K562 (cell line): ENCODE measurements around the gene RBKS. TPM values are rescaled to one million over a fixed set of nuclear protein-coding genes. Genes with fewer than 3 reads are reported as not detected.

Experiments used
- ATAC-seq: fragments of 200-7000 bp; cut with Tn5 transposase; 3 replicates; pipeline ENCODE4 v1.9.1; 2020; ENCODE audit warnings: moderate library complexity
- BruUV-seq: library from RNA; stranded (reverse); fragments of 400-500 nt; replicated peaks from 2 replicates; lab custom pipeline; 2021; lab: Mats Ljungman, UMichigan
- CTCF ChIA-PET: fragments of 300-600 bp; formaldehyde crosslinking; extraction: SDS; loops from one replicate; lab custom pipeline; 2021; ENCODE audit warnings: low intra/inter-chr PET ratio; lab: Yijun Ruan, JAX
- POLR2A ChIA-PET: fragments of 300-600, 350-650 bp; sonication (Branson Sonifier 250); formaldehyde crosslinking; extraction: SDS; loops from one replicate; lab custom pipeline; 2021; ENCODE audit warnings: antibody characterized with exemption, inconsistent platforms; lab: Yijun Ruan, JAX
- DNase-seq, 4 experiments: peaks; one replicate each; pipeline versions ENCODE4 v3.0.0 to v3.0.0-alpha.2; 2011 to 2018; ENCODE audit warnings: low spot score in 3 of 4, mixed read lengths in 3 of 4; ENCODE audit errors: extremely low read depth in 1 of 4
- FAIRE-seq: peaks from 2 replicates; lab custom pipeline; 2011; peaks lifted over from hg19 to GRCh38; lab: Jason Lieb, UNC
- H2AFZ ChIP-seq: 2 replicates; pipeline ENCODE4 v1.6.0; 2011; ENCODE audit warnings: low read depth, low read length, control low read depth, inconsistent platforms
- H3K27ac ChIP-seq: fragments of 200-600 bp; 3 replicates; pipeline ENCODE4 v1.8.0; 2011; ENCODE audit warnings: low read depth, mild to moderate bottlenecking, control low read depth, inconsistent platforms, low read length, moderate library complexity, mixed read lengths; ENCODE audit errors: extremely low read depth
- H3K27me3 ChIP-seq, 2 experiments: fragments of 300-600 bp in 1 of 2; 2 replicates in 1 of 2; 3 replicates in 1 of 2; pipeline versions ENCODE4 v1.6.0 to v1.8.0; 2011; ENCODE audit warnings: inconsistent platforms in 2 of 2, low read length in 2 of 2, mild to moderate bottlenecking in 1 of 2, mixed read lengths in 1 of 2, moderate library complexity in 1 of 2; ENCODE audit not compliant: control insufficient read depth in 2 of 2, insufficient read depth in 2 of 2
- H3K36me3 ChIP-seq: fragments of 300-600 bp; 3 replicates; pipeline ENCODE4 v1.8.0; 2011; ENCODE audit warnings: mild to moderate bottlenecking, low read length, inconsistent platforms; ENCODE audit not compliant: control insufficient read depth, insufficient read depth
- H3K4me1 ChIP-seq, 2 experiments: fragments of 200-600 bp in 1 of 2; replicated peaks in 1 of 2; 2 replicates in 1 of 2; 3 replicates in 1 of 2; pipeline versions ENCODE4 v1.5.1 to v1.8.0; 2011; ENCODE audit warnings: inconsistent platforms in 2 of 2, low read length in 2 of 2, mild to moderate bottlenecking in 1 of 2, mixed read lengths in 1 of 2, moderate library complexity in 1 of 2; ENCODE audit not compliant: control insufficient read depth in 2 of 2, insufficient read depth in 2 of 2
- H3K4me2 ChIP-seq: 2 replicates; pipeline ENCODE4 v1.6.1; 2011; ENCODE audit warnings: low read length, control low read depth, inconsistent platforms, mixed read lengths; ENCODE audit not compliant: insufficient read depth
- H3K4me3 ChIP-seq: fragments of 200-600 bp; sonication (generic), shearing (Covaris generic); 2 replicates; pipeline ENCODE4 v1.5.1; 2016; ENCODE audit warnings: control low read depth, inconsistent platforms
- H3K79me2 ChIP-seq: fragments of 200-600 bp; 3 replicates; pipeline ENCODE4 v1.8.0; 2011; ENCODE audit warnings: low read length, inconsistent platforms; ENCODE audit not compliant: control insufficient read depth, insufficient read depth
- H3K9ac ChIP-seq, 2 experiments: 2 replicates each; pipeline versions ENCODE4 v1.6.0 to v1.6.1; 2011; ENCODE audit warnings: low read depth in 2 of 2, low read length in 2 of 2, control low read depth in 1 of 2, inconsistent platforms in 1 of 2, mild to moderate bottlenecking in 1 of 2, mixed read lengths in 1 of 2; ENCODE audit not compliant: insufficient read depth in 1 of 2
- H3K9me1 ChIP-seq: one replicate; pipeline ENCODE4 v1.6.0; 2011; ENCODE audit warnings: inconsistent platforms, mild to moderate bottlenecking, low read length, moderate library complexity; ENCODE audit not compliant: control insufficient read depth, insufficient read depth
- H3K9me3 ChIP-seq: replicated peaks from 2 replicates; pipeline ENCODE4 v1.5.1; 2011; ENCODE audit warnings: low read depth, low read length, inconsistent platforms; ENCODE audit not compliant: control insufficient read depth, insufficient read depth
- H4K20me1 ChIP-seq: replicated peaks from 2 replicates; pipeline ENCODE4 v1.6.1; 2011; ENCODE audit warnings: low read length, inconsistent platforms, mixed read lengths; ENCODE audit not compliant: control insufficient read depth, insufficient read depth
- HDAC3 ChIP-seq: fragments of 450-650 bp; IDR thresholded peaks from 2 replicates; pipeline ENCODE4 v1.6.1; 2018; ENCODE audit warnings: borderline replicate concordance, mild to moderate bottlenecking, moderate library complexity; ENCODE audit not compliant: partially characterized antibody
- MCM3 ChIP-seq: fragments of 450-650 bp; IDR thresholded peaks from 2 replicates; pipeline ENCODE4 v1.6.1; 2016
- NCOA1 ChIP-seq: fragments of 450-650 bp; IDR thresholded peaks from 2 replicates; pipeline ENCODE4 v1.6.1; 2016; ENCODE audit warnings: low read depth
- PHB2 ChIP-seq: fragments of 450-650 bp; IDR thresholded peaks from 2 replicates; pipeline ENCODE4 v1.6.1; 2017; ENCODE audit warnings: low read depth
- ZKSCAN8 ChIP-seq: fragments of 200-800 bp; sonication (Bioruptor generic); IDR thresholded peaks from 2 replicates; pipeline ENCODE4 v1.6.1; 2016; ENCODE audit warnings: missing genetic modification characterization, missing compliant biosample characterization
- ZNF589 ChIP-seq: fragments of 200-800 bp; sonication (Bioruptor generic); IDR thresholded peaks from 2 replicates; pipeline ENCODE4 v1.6.1; 2016; ENCODE audit warnings: low read depth, missing genetic modification characterization, missing compliant biosample characterization
- WGBS: fragments of 100-300 bp; shearing (Covaris generic); methylation state at CpG from one replicate; pipeline ENCODE4 v1.1.6; 2016; ENCODE audit warnings: low coverage, mixed read lengths; ENCODE audit not compliant: insufficient coverage; ENCODE audit errors: missing lambda C conversion rate; 5-methylcytosine and 5-hydroxymethylcytosine counted together
- in situ Hi-C: fragments of 300-500 bp; cut with MboI; formaldehyde crosslinking; loops from 4 replicates; pipeline ENCODE4 v1.15.0; 2018; ENCODE audit warnings: inconsistent platforms, mixed read lengths
- intact Hi-C: fragments of 100-400 bp; cut with micrococcal nuclease; formaldehyde crosslinking; loops from 2 replicates; pipeline ENCODE4 v1.14.2; 2022
- polyA plus RNA-seq, 8 experiments: library from polyadenylated mRNA; depleted of rRNA in 4 of 8; stranded (reverse) in 5 of 8; unstranded in 3 of 8; fragments of >200 nt; fragmentation: Nextera tagmentation in 2 of 8; fragmentation: Illumina TruSeq in 1 of 8; extraction: Ambion mirVana in 2 of 8; extraction: Trizol in 1 of 8; gene quantifications; 2 replicates each; pipeline versions ENCODE4 v1.2.1 to v1.2.3, GENCODE V29; 2011 to 2014; ENCODE audit warnings: inconsistent platforms in 1 of 8, missing spikeins in 1 of 8
- total RNA-seq, 7 experiments: library from RNA; depleted of rRNA in 6 of 7; stranded (reverse); fragments of >200 nt in 6 of 7; fragmentation: Illumina TruSeq in 2 of 7; extraction: Trizol in 2 of 7; gene quantifications; 2 replicates each; pipeline versions ENCODE4 v1.2.1 to v1.2.3, GENCODE V29; 2011 to 2021; ENCODE audit warnings: low replicate concordance in 1 of 7
- TF ChIP-seq, protein P1 (sequence below): fragments of 150-350 bp; IDR thresholded peaks from 2 replicates; pipeline ENCODE4 v1.6.1; 2014; ENCODE audit warnings: low read depth, mild to moderate bottlenecking, low read length, borderline replicate concordance

Gene RBKS
- total and polyA plus RNA-seq, 9 of the 15 experiments (the other 6 are each of a cell fraction or from before 2014, with no cell fraction given) = 0.06 to 0.39 (median 0.19) TPM

DNA sequence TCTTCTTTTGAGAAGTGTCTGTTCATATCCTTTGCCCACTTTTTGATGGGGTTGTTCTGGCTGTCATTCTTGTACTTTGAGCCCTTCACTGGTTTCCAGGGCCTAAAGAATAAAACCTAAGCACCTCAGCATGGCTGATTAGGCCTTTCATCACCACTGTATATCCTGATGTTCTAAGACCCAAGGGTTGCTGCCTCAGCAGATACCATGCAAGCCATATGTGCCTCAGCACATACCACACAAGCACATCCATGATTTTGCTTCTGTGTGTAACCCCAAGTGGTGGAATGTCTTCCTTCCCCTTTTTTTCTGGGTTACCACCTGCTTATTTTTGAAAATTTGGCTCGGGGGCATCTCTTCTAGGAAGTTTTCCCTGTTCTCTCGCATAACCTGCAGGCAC is 11.4 kb downstream of the RBKS start:
- no peaks in the 10 kb centered on the region for H3K79me2 ChIP-seq
- WGBS = 0% methylated on average over 2 of the region's 2 CpGs
- FAIRE-seq (no peak), DNase-seq (no peak), ATAC-seq (no peak)
- BruUV-seq = no TSS peak
- H4K20me1 ChIP-seq = no peaks in the 10 kb centered on the region
- H3K4me2 ChIP-seq = no peak overlapping the region
- no peak overlapping the region for H3K9ac ChIP-seq
- H3K9me3 ChIP-seq = no peaks in the 10 kb centered on the region
- intact Hi-C loops = no loop called here
- ChIA-PET POLR2A (no interaction called here), CTCF (no interaction called here)
- no peak overlapping the region for H2AFZ ChIP-seq
- no peaks in the 10 kb centered on the region for H3K9me1 ChIP-seq
- H3K4me3 ChIP-seq = no peak overlapping the region
- in situ Hi-C loops = no loop called here
- no peak overlapping the region for H3K27ac ChIP-seq
- H3K36me3 ChIP-seq = no peaks in the 10 kb centered on the region
- TF ChIP-seq ZKSCAN8 (no peak), ZNF589 (CRISPR knock-in tag) (no peak), MCM3 (no peak), PHB2 (no peak), NCOA1 (no peak), HDAC3 (no peak)
- TF ChIP-seq, protein P1, sequence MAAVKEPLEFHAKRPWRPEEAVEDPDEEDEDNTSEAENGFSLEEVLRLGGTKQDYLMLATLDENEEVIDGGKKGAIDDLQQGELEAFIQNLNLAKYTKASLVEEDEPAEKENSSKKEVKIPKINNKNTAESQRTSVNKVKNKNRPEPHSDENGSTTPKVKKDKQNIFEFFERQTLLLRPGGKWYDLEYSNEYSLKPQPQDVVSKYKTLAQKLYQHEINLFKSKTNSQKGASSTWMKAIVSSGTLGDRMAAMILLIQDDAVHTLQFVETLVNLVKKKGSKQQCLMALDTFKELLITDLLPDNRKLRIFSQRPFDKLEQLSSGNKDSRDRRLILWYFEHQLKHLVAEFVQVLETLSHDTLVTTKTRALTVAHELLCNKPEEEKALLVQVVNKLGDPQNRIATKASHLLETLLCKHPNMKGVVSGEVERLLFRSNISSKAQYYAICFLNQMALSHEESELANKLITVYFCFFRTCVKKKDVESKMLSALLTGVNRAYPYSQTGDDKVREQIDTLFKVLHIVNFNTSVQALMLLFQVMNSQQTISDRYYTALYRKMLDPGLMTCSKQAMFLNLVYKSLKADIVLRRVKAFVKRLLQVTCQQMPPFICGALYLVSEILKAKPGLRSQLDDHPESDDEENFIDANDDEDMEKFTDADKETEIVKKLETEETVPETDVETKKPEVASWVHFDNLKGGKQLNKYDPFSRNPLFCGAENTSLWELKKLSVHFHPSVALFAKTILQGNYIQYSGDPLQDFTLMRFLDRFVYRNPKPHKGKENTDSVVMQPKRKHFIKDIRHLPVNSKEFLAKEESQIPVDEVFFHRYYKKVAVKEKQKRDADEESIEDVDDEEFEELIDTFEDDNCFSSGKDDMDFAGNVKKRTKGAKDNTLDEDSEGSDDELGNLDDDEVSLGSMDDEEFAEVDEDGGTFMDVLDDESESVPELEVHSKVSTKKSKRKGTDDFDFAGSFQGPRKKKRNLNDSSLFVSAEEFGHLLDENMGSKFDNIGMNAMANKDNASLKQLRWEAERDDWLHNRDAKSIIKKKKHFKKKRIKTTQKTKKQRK = no peak
- H3K4me1 ChIP-seq = no peaks in the 10 kb centered on the region
- no peaks in the 10 kb centered on the region for H3K27me3 ChIP-seq
